NCI-H345 (cell line): ENCODE measurements around the gene CSPG4.
A peak's percentile ranks its signal among the peaks of the same experiment; 100 is the strongest.
"Not testable (repeated sequence)": the region's sequence is repeated elsewhere in the genome, so short reads cannot be mapped to it uniquely, and the experiment has no call there.

Source experiments
- DNase-seq: peaks from one replicate; lab custom pipeline; 2025; lab: John Stamatoyannopoulos, UW

The CSPG4 gene

GRCh38 chr15:75648156-75649000, 64.3 kb downstream of the CSPG4 start:
- DNase-seq: no peak

- peak; percentile 40 for DNase-seq
Measured at GRCh38 chr15:75647370-75648155, 65.1 kb downstream of the CSPG4 start, which contains the start of gene SNX33. SNX33 (plus strand) TSS chr15:75647912; CDS start chr15:75649103, 1,191 bp downstream.

GRCh38 chr15:75646944-75647364, 65.7 kb downstream of the CSPG4 start:
- no peak for DNase-seq

- DNase-seq: no peak
Measured at GRCh38 chr15:75646112-75646943, 66.3 kb downstream of the CSPG4 start.

- DNase-seq: no peak
Measured at GRCh38 chr15:75644376-75644775, 68.3 kb downstream of the CSPG4 start.

GRCh38 chr15:75641603-75642002, 71.0 kb downstream of the CSPG4 start:
- no peak for DNase-seq

- DNase-seq: no peak
Measured at GRCh38 chr15:75641179-75641503, 71.5 kb downstream of the CSPG4 start.

- DNase-seq: peak; percentile 61
Measured at GRCh38 chr15:75640483-75641178, 72.0 kb downstream of the CSPG4 start.

- peak; percentile 96 for DNase-seq
Measured at GRCh38 chr15:75639709-75640482, 72.8 kb downstream of the CSPG4 start, which contains the start of gene IMP3. IMP3 (minus strand) TSS chr15:75640224; CDS start chr15:75640168, 56 bp downstream.

- no peak for DNase-seq
Measured at GRCh38 chr15:75639191-75639708, 73.4 kb downstream of the CSPG4 start.

GRCh38 chr15:75637245-75638009, 75.2 kb downstream of the CSPG4 start:
- DNase-seq: no peak

GRCh38 chr15:75636026-75636425, 76.6 kb downstream of the CSPG4 start:
- no peak for DNase-seq

GRCh38 chr15:75633922-75634321, 78.7 kb downstream of the CSPG4 start:
- not testable (repeated sequence) for DNase-seq

- DNase-seq: no peak
Measured at GRCh38 chr15:75631935-75632334, 80.7 kb downstream of the CSPG4 start.

GRCh38 chr15:75625542-75626347, 86.9 kb downstream of the CSPG4 start, which contains the start of gene SNUPN:
SNUPN (minus strand) TSS chr15:75625725; CDS start chr15:75621051, 4,674 bp downstream.
- peak; percentile 64 for DNase-seq
